NCI-H2196 treated with DMSO at 0.1 percent for 48 hours (cell line): ENCODE measurements around the gene ZNF573.
"Not testable (repeated sequence)": the region's sequence is repeated elsewhere in the genome, so short reads cannot be mapped to it uniquely, and the experiment has no call there.

ENCODE experiments used
- DNase-seq: peaks from one replicate; lab custom pipeline; 2025; ENCODE audit not compliant: unreplicated experiment; lab: John Stamatoyannopoulos, UW

The ZNF573 gene

GRCh38 chr19:37779127-37780005, at the start of gene ZNF573:
TSS of gene ZNF573 (minus strand) at chr19:37779586. CDS start at chr19:37773729, 5,857 bp downstream.
- DNase-seq = peak; percentile 60

- DNase-seq = no peak
These were observed 38.0 kb upstream of the ZNF573 start for GRCh38 chr19:37817180-37817981.

GRCh38 chr19:37815611-37816010, 36.2 kb upstream of the ZNF573 start:
- not testable (repeated sequence) for DNase-seq

- DNase-seq = no peak
These were observed 34.0 kb upstream of the ZNF573 start for GRCh38 chr19:37813340-37813739.

GRCh38 chr19:37809366-37809765, 30.0 kb upstream of the ZNF573 start:
- DNase-seq = no peak

GRCh38 chr19:37803249-37803840, 24.0 kb upstream of the ZNF573 start:
- DNase-seq = no peak

GRCh38 chr19:37790244-37790925, 11.0 kb upstream of the ZNF573 start:
- DNase-seq = no peak

GRCh38 chr19:37778613-37779126, 716 bp downstream of the ZNF573 start:
- no peak for DNase-seq

- no peak for DNase-seq
These were observed 8.4 kb downstream of the ZNF573 start for GRCh38 chr19:37770985-37771384.

GRCh38 chr19:37763488-37763887, 15.9 kb downstream of the ZNF573 start:
- no peak for DNase-seq

GRCh38 chr19:37757683-37758082, 21.7 kb downstream of the ZNF573 start:
- not testable (repeated sequence) for DNase-seq

- no peak for DNase-seq
These were observed 41.0 kb downstream of the ZNF573 start for GRCh38 chr19:37738371-37738770.

GRCh38 chr19:37725181-37725580, 54.2 kb downstream of the ZNF573 start:
- no peak for DNase-seq

- no peak for DNase-seq
These were observed 59.5 kb downstream of the ZNF573 start for GRCh38 chr19:37719927-37720265.

GRCh38 chr19:37719111-37719926, 60.1 kb downstream of the ZNF573 start, which contains the start of gene ZNF607:
TSS of gene ZNF607 (minus strand) at chr19:37719761. CDS start at chr19:37711618, 8,143 bp downstream.
- DNase-seq = peak; percentile 87

- DNase-seq = no peak
These were observed 61.1 kb downstream of the ZNF573 start for GRCh38 chr19:37718304-37718703.

- DNase-seq = no peak
These were observed 63.2 kb downstream of the ZNF573 start for GRCh38 chr19:37716140-37716539.

GRCh38 chr19:37706052-37706605, 73.3 kb downstream of the ZNF573 start:
- DNase-seq = no peak

GRCh38 chr19:37699057-37699456, 80.3 kb downstream of the ZNF573 start:
- DNase-seq = no peak

GRCh38 chr19:37698216-37698615, 81.2 kb downstream of the ZNF573 start:
- DNase-seq = no peak
